Iris pigment epithelial cell (primary cell): ENCODE measurements around the gene RAP1GAP2.
"Not testable (repeated sequence)": the region's sequence is repeated elsewhere in the genome, so short reads cannot be mapped to it uniquely, and the experiment has no call there.

ENCODE experiments used
- DNase-seq: peaks from one replicate; pipeline ENCODE4 v3.0.0-alpha.2; 2011; ENCODE audit warnings: low read depth

The RAP1GAP2 gene

DNA sequence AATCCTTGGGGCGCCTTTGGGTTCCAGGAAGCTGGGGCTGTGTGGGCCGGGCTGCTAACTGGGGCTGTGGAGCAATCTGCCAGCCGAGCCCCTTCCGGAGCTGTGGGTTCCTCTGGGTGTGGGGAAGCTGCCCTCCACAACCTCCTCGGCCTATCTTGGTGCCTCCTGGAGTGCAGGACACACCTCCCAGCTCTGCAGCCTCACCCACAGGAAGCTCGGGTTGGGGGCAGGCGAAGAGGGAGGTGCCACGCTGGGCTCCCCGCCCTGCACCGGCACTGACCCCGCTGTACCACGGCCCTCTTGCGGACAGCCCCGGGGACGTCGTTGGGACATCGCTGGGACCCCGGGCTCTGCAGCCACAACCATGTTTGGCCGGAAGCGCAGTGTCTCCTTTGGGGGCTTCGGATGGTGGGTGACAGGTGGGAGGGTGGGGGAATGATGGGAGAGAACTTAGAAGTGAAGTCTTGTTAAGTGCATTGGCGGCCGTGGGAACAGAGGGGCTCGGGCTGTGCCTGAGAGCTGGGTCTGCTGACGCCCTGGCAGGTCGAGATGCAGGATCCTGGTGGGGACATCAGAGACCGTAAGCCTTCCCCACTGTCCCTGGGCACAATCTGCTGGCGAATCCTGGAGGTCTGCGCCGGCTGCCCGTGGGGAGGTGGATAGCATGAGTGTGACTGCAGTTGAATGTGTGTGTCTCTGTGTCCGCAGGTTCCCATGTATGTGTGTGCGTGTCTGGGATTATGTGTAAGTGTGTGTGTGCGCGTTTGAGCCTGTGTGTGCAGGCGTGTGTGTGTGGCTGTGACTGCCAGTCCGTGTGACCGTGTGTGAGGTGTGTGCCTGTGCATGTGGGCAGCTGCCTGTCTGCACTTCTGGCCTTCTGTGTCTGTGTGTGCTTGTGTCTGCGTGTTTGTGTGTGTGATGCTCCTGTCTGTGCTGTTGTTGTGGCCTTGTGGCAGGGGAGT, at the start of gene RAP1GAP2:
Gene RAP1GAP2, plus strand, starts transcription at position 275 of the 962 bp plus-strand sequence. Its CDS starts 90 bp downstream, at position 365.
- no peak for DNase-seq

GRCh38 chr17:2749058-2749783, 47.0 kb upstream of the RAP1GAP2 start, which contains the start of gene CCDC92B:
CCDC92B (minus strand) TSS chr17:2749652; CDS start chr17:2735145, 14,507 bp downstream.
- no peak for DNase-seq

DNA sequence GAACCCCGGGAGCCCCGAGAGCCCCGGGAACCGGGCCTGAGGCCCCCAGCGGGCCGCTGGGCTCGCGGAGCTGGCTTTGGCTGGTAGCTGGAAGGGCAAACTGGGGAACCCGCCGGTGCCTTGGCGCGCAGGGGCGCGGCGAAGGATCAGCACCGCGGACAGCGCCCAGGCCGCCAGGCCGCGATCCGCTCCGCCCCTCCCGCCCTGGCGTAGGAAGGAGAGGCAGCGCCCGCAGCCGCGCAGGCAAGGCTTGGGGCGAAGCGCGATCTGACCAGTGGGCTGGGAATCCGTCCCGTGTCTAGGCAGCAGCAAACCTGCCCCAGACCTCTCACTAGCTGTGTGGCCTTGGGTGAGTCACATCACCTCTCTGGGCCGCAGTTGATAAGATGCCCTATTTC, 46.5 kb upstream of the RAP1GAP2 start:
- DNase-seq, result peak; percentile 61

DNA sequence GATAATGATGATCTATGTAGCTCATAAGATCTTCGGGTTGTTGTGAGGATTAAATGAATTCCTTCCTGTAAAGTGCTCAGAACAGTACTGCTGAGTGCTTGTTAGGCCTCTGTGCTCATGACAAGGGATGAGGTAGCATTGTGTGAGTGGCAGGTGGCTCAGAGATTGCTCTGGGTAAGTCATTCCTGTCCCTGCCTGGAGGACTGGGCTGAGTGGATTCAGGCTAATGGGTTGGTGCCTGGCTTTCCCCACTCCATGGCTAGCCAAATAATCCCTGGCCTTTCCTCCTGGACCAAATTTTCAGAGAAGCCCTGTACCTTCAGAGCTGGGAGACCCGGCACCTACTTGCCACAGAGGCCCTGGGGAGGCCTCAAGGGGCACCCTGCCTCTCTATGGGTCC, 45.5 kb upstream of the RAP1GAP2 start:
- no peak for DNase-seq

DNA sequence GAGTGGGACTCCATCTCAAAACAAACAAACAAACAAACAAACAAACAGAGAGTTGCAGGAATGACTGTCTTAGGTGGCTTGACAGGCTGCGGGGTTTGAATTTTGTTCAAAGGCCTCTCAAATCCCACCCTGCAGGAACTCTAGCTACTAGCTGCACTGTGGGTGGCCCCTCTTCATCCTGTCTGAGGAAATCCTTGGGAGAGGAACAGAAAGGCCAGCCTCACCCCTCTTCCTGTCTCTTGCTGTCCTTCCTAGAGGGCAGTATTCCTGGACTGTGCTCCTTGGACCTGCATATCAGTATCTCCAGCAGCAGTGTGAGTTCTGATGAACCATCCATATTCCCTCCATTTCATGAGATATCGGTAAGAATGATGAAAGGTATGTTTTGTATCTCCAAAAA, 44.7 kb upstream of the RAP1GAP2 start:
- DNase-seq, result no peak

GRCh38 chr17:2755891-2756724, 40.1 kb upstream of the RAP1GAP2 start:
- DNase-seq, result peak; percentile 16

DNA sequence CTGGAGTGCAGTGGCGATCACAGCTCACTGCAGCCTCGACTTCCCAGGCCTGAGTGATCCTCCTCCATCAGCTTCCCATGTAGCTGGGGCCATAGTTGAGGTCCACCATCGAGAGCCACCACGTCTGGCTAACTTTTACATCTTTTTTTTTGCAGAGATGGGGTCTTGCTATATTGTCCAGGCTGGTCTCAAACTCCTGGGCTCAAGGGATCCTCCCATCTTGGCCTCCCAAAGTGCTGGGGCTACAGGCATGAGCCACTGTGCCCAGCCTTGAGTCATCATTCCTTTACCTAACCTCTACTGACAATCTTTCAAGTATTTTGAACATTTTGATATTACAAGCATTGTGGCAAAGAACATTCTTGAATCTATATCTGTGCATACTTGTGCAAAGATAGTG, 37.4 kb upstream of the RAP1GAP2 start:
- no peak for DNase-seq

- no peak for DNase-seq
These were observed 26.1 kb upstream of the RAP1GAP2 start for GRCh38 chr17:2770129-2770528.

- DNase-seq, result no peak
These were observed 21.0 kb upstream of the RAP1GAP2 start for GRCh38 chr17:2775206-2775605.

DNA sequence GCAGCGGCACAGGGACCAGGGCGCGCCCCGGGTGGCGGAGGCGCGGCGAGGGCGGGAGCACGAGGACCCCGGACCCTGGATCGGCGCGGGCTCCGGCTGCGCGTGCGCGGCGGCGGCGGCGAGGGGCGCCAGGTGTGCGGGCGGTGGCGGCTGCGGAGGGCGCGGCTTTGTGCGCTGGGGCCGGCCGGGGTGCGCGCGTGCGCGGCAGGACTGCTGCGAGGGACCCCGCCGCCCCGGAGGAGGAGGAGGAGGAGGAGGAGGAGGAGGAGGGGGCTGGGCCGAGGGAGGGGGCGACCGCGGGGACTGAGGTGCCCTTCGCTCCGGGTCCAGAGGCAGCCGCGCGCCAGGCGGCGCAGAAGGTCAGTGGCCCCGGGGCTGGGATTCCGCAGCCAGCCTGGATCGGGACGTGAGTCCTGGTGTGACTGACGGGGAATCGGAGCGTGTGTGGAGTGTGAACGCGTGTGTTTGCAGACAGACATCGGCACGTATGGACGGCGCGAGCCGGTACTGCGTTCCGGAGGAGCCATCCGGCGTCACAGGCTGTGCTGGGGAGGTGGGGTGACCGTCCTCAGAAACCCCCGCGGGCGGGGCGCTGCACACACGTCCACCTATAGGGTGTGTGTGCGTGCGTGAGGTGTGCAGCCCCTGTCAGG, 19.5 kb upstream of the RAP1GAP2 start:
- DNase-seq, result no peak

DNA sequence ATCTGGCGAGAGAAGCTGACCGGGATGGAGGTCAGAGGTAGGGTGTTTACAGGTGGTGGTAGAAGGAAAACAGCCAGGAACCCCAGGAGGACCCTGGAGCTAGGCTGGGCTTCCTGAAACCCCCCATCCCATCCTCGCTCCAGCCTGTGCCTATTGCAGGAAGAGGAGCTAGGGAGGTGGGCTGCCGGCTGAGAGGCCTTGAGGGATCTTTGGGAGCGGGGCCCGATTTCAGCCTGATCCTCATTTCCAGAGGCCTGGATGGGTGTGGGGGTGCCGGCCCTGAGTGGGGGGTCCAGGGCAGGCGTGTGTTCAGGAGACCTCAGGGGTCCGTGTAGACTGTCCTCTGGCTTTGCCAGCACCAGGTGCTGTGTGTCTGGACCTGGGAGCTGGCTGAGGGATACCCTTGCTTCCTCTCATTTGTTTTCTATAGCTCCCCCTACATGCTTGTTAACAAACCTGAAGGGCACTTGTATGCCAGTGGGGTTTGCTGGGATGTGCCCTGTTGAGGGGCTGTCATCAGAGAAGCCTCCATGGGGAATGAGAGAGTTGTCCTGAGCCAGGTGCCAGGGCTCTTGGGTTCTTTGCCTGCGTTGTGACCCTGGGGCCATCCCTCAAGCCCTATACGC, 18.9 kb upstream of the RAP1GAP2 start:
- no peak for DNase-seq

DNA sequence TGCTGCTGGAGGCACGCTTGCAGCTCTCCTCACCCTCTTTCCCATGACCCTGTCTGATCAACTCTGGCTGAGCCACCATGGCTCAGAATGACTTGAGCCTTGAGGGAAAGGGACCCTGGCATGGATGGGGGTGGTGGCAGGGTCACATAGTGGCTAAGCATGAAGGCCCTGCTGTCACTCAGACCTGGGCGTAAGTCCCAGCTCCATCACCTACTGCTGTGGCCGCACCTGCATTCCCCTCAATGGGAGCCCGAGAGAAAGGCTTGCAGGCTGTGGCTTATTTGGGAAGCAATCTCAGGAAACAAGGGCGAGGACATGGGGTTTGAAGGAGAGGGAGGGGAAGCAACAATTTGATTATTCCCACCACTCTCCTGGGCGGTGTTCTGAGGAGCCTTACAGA, 17.7 kb upstream of the RAP1GAP2 start:
- no peak for DNase-seq

DNA sequence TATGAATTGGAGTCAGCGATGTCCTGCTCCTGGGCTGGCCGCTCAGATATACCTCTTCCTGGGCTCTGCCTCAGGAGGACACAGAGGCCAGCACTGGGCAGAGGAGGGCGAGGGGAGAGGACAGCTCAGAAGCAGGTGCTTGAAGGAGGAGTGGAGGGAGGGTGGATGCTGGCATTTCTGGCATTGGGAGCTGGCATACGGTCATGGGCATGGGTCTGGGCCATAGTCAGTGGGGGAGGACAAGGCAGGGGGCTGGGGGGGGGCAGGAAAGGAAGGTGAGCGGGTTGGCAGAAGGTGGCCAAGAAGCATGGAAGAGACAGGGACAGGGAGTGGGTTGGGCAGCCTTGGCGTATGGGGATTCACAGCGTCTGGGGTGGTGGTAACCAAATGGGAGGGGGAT, 16.7 kb upstream of the RAP1GAP2 start:
- DNase-seq, result no peak

DNA sequence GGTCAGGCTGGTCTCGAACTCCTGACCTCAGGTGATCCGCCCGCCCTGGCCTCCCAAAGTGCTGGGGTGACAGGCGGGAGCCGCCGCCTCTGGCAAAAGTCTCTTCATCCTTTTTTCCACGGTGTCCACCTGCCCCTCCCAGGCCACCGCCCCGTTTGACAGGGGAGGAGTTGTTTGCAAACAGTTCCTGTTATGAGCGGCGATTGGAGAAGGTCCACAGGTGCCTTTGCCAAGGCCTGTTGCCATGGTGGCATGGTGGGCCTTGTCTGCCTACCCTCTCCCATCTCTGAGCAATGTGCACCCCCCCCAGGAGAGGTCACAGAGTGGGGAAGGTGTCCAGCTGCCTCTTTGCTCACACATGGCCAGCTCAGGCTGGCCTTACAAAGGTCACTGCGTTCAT, 16.0 kb upstream of the RAP1GAP2 start:
- no peak for DNase-seq

GRCh38 chr17:2780931-2781454, 15.2 kb upstream of the RAP1GAP2 start:
- no peak for DNase-seq

GRCh38 chr17:2781598-2781997, 14.6 kb upstream of the RAP1GAP2 start:
- not testable (repeated sequence) for DNase-seq

GRCh38 chr17:2782055-2782454, 14.2 kb upstream of the RAP1GAP2 start:
- DNase-seq, result peak; percentile 22

DNA sequence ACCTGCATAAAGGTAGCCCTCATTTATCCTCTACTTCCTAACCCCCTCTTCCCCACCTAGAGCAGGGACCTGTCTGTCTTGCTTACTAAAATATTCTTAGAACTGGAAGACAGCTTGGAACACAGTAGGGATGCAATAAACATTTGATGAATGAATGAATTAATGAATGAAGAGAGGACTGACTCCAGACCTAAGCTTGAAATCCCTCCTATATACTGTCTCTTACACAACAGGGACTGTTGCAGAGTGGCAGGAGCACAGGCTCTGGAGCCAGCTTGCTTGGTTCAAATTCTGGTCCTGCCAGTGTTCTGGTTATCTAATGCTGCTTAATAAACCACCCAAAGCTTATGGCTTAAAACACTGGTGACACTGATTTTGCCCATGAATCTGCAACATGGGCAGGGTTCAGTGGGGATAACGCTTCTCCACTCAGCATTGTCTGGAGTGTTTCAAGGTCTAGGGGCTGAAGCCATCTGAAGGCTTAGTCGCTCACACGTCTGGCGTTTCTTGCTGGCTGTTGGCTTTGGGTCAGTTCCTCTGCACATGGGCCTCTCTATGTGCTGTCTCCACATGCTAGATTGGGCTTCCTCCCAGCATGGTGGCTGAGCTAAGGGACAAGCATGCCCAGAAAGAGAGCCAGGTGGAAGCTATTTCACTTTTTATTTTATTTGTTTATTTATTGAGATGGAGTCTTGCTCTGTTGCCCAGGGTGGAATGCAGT, 12.8 kb upstream of the RAP1GAP2 start:
- DNase-seq, result no peak

GRCh38 chr17:2784864-2785263, 11.4 kb upstream of the RAP1GAP2 start:
- no peak for DNase-seq

GRCh38 chr17:2785376-2785775, 10.9 kb upstream of the RAP1GAP2 start:
- not testable (repeated sequence) for DNase-seq
